Hepatocyte (in vitro differentiated cells): ENCODE measurements around the gene CCL11. TPM values are rescaled to one million over a fixed set of nuclear protein-coding genes. Genes with fewer than 3 reads are reported as not detected.

Experiments used
- DNase-seq: peaks from one replicate; pipeline ENCODE4 v3.0.0-alpha.2; 2016; ENCODE audit warnings: low spot score
- H2AFZ ChIP-seq: fragments of 200-600 bp; sonication (generic); 2 replicates; pipeline ENCODE4 v1.6.0; 2016; ENCODE audit warnings: antibody characterized with exemption, mild to moderate bottlenecking
- H3K27ac ChIP-seq: fragments of 200-600 bp; sonication (generic); 2 replicates; pipeline ENCODE4 v1.5.1; 2016; ENCODE audit warnings: mild to moderate bottlenecking
- H3K27me3 ChIP-seq: fragments of 200-600 bp; sonication (generic); 2 replicates; pipeline ENCODE4 v1.6.1; 2016
- H3K36me3 ChIP-seq: fragments of 200-600 bp; sonication (generic); replicated peaks from 2 replicates; pipeline ENCODE4 v1.5.1; 2016; ENCODE audit warnings: low read depth; ENCODE audit not compliant: insufficient read depth
- H3K4me1 ChIP-seq: fragments of 200-600 bp; sonication (generic); 2 replicates; pipeline ENCODE4 v1.5.1; 2016; ENCODE audit warnings: mild to moderate bottlenecking, moderate library complexity; ENCODE audit not compliant: insufficient read depth
- H3K4me2 ChIP-seq: fragments of 200-600 bp; sonication (generic); 2 replicates; pipeline ENCODE4 v1.6.0; 2016
- H3K4me3 ChIP-seq: fragments of 200-600 bp; sonication (generic); 2 replicates; pipeline ENCODE4 v1.5.1; 2016; ENCODE audit warnings: mild to moderate bottlenecking
- H3K79me2 ChIP-seq: fragments of 200-600 bp; sonication (generic); 2 replicates; pipeline ENCODE4 v1.6.0; 2017; ENCODE audit warnings: mild to moderate bottlenecking
- H3K9me2 ChIP-seq: fragments of 200-600 bp; sonication (generic); replicated peaks from 2 replicates; pipeline ENCODE4 v1.6.0; 2017; ENCODE audit warnings: mild to moderate bottlenecking; ENCODE audit not compliant: insufficient read depth
- H3K9me3 ChIP-seq: fragments of 200-600 bp; sonication (generic); 2 replicates; pipeline ENCODE4 v1.5.1; 2016; ENCODE audit warnings: low read depth, mild to moderate bottlenecking
- H4K20me1 ChIP-seq: fragments of 200-600 bp; sonication (generic); 2 replicates; pipeline ENCODE4 v1.6.0; 2016; ENCODE audit warnings: mild to moderate bottlenecking; ENCODE audit not compliant: insufficient read depth, poor library complexity, severe bottlenecking
- EZH2 ChIP-seq: fragments of 200-600 bp; sonication (generic); IDR thresholded peaks from 2 replicates; pipeline ENCODE4 v1.6.1; 2016; ENCODE audit warnings: antibody characterized with exemption, mild to moderate bottlenecking, borderline replicate concordance
- EZH2phosphoT487 ChIP-seq: fragments of 200-600 bp; sonication (generic); IDR thresholded peaks from one replicate; pipeline ENCODE4 v1.6.1; 2018; ENCODE audit warnings: antibody characterized with exemption, mild to moderate bottlenecking, low read depth, moderate library complexity; ENCODE audit not compliant: unreplicated experiment, severe bottlenecking
- WGBS: methylation state at CpG from one replicate; pipeline ENCODE4 v1.1.6; 2016; ENCODE audit warnings: low lambda C conversion rate; ENCODE audit errors: missing lambda C conversion rate; 5-methylcytosine and 5-hydroxymethylcytosine counted together
- polyA plus RNA-seq: library from polyadenylated mRNA; unstranded; fragments of >200 nt; fragmentation: Nextera tagmentation; extraction: Ambion mirVana; gene quantifications from 2 replicates; pipeline ENCODE4 v1.2.1, GENCODE V29; 2016
- total RNA-seq: library from RNA; depleted of rRNA; stranded (reverse); fragments of >200 nt; gene quantifications from 2 replicates; pipeline ENCODE4 v1.2.3, GENCODE V29; 2014
- TF ChIP-seq, protein P1 (sequence below): fragments of 200-600 bp; sonication (generic); IDR thresholded peaks from 2 replicates; pipeline ENCODE4 v1.5.1; 2016; ENCODE audit warnings: antibody characterized with exemption, mild to moderate bottlenecking; ENCODE audit not compliant: poor library complexity

The CCL11 gene
- total and polyA plus RNA-seq, 2 experiments from 2014 or later = 0.82 TPM; not detected in 1

GRCh38 chr17:34261568-34262337 is 23.8 kb upstream of the CCL11 start:
- Histone ChIP-seq H4K20me1 (no peaks in the 10 kb centered on the region), H3K4me2 (no peak overlapping the region), H3K27me3 (no peaks in the 10 kb centered on the region), H3K4me1 (no peaks in the 10 kb centered on the region), H2AFZ (no peak overlapping the region), H3K9me3 (no peaks in the 10 kb centered on the region), H3K9me2 (no peaks in the 10 kb centered on the region), H3K36me3 (no peaks in the 10 kb centered on the region), H3K4me3 (no peak overlapping the region), H3K27ac (no peak overlapping the region), H3K79me2 (no peaks in the 10 kb centered on the region)
- DNase-seq = no peak
- TF ChIP-seq EZH2 (no peak), EZH2phosphoT487 (no peak)
- TF ChIP-seq, protein P1, sequence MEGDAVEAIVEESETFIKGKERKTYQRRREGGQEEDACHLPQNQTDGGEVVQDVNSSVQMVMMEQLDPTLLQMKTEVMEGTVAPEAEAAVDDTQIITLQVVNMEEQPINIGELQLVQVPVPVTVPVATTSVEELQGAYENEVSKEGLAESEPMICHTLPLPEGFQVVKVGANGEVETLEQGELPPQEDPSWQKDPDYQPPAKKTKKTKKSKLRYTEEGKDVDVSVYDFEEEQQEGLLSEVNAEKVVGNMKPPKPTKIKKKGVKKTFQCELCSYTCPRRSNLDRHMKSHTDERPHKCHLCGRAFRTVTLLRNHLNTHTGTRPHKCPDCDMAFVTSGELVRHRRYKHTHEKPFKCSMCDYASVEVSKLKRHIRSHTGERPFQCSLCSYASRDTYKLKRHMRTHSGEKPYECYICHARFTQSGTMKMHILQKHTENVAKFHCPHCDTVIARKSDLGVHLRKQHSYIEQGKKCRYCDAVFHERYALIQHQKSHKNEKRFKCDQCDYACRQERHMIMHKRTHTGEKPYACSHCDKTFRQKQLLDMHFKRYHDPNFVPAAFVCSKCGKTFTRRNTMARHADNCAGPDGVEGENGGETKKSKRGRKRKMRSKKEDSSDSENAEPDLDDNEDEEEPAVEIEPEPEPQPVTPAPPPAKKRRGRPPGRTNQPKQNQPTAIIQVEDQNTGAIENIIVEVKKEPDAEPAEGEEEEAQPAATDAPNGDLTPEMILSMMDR = no peak
- WGBS = 87% methylated on average over 5 of the region's 5 CpGs

DNA sequence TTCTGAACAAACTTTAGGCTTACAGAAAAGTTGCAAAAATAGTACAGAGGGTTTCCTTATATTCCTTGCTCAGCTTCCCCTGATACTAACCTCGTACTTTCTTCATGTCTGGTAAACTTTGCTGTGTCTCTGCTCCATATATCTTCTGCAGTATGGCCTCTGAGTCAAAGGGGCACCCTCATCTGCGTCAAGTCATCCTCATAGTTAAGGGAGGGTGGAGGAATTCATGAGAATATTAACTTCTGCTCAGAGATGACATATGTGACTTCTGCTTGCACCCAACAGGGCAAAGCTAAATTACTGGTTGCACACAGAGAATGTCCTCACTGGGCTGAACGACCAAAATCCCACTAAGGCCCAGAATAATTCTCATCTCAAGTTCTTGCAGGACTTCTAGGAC is 19.8 kb upstream of the CCL11 start:
- Histone ChIP-seq H3K4me1 (no peaks in the 10 kb centered on the region), H2AFZ (no peak overlapping the region), H3K4me2 (no peak overlapping the region), H3K4me3 (no peak overlapping the region), H3K9me3 (no peaks in the 10 kb centered on the region), H3K9me2 (no peaks in the 10 kb centered on the region), H3K36me3 (no peaks in the 10 kb centered on the region), H3K27ac (no peak overlapping the region), H3K27me3 (no peaks in the 10 kb centered on the region), H3K79me2 (no peaks in the 10 kb centered on the region), H4K20me1 (no peaks in the 10 kb centered on the region)
- WGBS = 45% methylated on average over 3 of the region's 3 CpGs
- TF ChIP-seq EZH2phosphoT487 = no peak
- TF ChIP-seq, protein P1 = no peak
- TF ChIP-seq EZH2 = no peak
- DNase-seq = no peak

DNA sequence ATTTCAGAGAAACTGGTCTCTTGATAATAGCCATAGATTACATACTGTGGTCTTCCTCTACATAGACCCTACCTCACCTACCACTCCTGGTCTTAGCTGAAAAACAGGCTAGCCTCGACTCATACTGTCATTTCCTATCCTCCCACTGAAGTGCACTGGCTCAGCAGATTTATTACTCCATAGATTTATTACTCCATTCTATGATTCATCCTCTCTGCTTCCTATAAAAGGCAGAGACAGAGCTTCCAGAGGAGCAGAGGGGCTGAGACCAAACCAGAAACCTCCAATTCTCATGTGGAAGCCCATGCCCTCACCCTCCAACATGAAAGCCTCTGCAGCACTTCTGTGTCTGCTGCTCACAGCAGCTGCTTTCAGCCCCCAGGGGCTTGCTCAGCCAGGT is 15.6 kb upstream of the CCL11 start, which contains the start of gene CCL7:
CCL7 (plus strand) TSS at position 253 of the 400 bp plus-strand sequence; CDS start at position 323, 70 bp downstream.
- WGBS = 45% methylated on average over 1 of the region's 1 CpG

More for the DNA sequence above, 15.6 kb upstream of the CCL11 start, which contains the start of gene CCL7:
- Histone ChIP-seq H3K9me3 (no peaks in the 10 kb centered on the region), H4K20me1 (no peaks in the 10 kb centered on the region), H2AFZ (no peak within 1 kb of the TSS), H3K79me2 (no peaks in the 10 kb centered on the region), H3K4me3 (no peak within 1 kb of the TSS), H3K4me1 (no peaks in the 10 kb centered on the region), H3K36me3 (no peaks in the 10 kb centered on the region), H3K4me2 (no peak within 1 kb of the TSS), H3K27me3 (no peaks in the 10 kb centered on the region), H3K27ac (no peak within 1 kb of the TSS), H3K9me2 (no peaks in the 10 kb centered on the region)
- no peak for DNase-seq
- TF ChIP-seq EZH2phosphoT487 (no peak), EZH2 (no peak)
- TF ChIP-seq, protein P1 = no peak
